Measurements from ENCODE around the gene B3GALNT2. TPM values are rescaled to one million over a fixed set of nuclear protein-coding genes. Genes with fewer than 3 reads are reported as not detected.
A peak's percentile ranks its signal among the peaks of the same experiment; 100 is the strongest.

Gene B3GALNT2
- total RNA-seq, 4 donors from 2014 or later, result 17.5 to 30.4 (median 23.2) TPM

DNA sequence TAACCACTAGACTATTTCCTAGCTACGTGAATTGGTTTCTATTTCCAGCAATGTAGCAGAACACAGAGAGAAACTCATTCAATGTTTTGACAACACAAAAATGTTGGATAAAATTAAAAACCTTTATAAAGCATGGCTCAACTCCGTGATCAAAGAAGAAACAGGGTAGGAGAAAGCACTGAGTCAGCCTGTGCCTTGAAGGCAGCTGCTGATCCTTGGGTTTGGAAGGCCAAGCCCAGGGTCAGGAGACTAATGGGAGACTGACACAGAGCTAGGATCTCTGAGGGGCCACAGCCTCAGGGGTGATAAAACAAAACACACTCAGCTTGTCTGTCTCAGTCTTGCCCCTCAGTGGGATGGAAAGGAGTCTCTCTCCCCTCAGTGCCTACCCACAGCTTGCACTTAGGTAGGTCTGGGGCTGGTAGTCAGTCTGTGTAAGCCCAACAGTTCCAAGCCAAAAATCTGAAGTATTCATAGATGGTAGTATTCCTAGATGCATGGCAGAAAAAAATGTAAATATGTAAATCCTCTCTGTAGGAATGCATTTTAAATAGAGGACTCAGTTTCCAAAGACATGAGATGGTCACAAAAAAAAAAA is 53.3 kb downstream of the B3GALNT2 start:
- TF ChIP-seq, protein P1, sequence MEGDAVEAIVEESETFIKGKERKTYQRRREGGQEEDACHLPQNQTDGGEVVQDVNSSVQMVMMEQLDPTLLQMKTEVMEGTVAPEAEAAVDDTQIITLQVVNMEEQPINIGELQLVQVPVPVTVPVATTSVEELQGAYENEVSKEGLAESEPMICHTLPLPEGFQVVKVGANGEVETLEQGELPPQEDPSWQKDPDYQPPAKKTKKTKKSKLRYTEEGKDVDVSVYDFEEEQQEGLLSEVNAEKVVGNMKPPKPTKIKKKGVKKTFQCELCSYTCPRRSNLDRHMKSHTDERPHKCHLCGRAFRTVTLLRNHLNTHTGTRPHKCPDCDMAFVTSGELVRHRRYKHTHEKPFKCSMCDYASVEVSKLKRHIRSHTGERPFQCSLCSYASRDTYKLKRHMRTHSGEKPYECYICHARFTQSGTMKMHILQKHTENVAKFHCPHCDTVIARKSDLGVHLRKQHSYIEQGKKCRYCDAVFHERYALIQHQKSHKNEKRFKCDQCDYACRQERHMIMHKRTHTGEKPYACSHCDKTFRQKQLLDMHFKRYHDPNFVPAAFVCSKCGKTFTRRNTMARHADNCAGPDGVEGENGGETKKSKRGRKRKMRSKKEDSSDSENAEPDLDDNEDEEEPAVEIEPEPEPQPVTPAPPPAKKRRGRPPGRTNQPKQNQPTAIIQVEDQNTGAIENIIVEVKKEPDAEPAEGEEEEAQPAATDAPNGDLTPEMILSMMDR (IDR thresholded peaks at IDR 0.05), result no peak
- ATAC-seq (ENCODE audit: low FRiP score), result no peak
- DNase-seq (ENCODE audit: low spot score), result no peak

DNA sequence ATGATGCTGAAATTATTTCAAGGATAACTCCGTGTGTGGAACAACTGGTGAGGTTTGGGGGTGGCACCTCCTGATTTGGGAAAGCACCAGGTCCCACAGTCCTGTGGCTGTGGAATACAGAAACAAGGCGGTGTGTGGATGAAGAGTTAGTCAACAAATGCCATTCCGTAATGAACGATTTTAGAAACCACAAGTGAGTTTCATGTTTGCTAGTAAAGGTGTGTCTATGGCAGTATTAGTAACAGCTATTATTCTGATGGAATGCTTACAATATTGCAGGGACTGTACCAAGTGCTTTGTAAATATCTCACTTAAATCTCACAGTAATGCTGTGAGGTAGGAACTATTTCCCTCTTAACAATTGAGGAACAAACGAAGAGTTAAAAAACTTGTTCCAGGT is 53.8 kb downstream of the B3GALNT2 start:
- DNase-seq (ENCODE audit: low spot score), result no peak
- TF ChIP-seq, protein P1 (IDR thresholded peaks at IDR 0.05), result no peak
- ATAC-seq (ENCODE audit: low FRiP score), result no peak

DNA sequence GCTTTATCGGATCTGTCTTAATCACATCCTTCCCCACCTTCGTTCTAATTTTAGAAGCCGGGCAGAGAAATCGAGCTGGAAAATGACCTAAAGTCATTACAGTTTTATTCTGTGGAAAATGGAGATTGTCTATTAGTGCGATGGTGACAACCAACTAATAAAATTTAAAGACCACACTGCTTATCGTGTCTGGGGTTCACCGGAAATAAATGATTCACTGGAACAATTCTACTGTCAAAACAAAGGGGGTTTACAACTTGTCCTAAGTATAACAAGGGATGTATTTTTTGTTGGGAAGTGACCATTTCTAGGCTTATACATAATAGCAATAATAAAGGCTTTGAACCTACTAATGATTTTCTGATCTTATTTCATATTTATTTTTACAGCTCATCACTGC is 55.6 kb downstream of the B3GALNT2 start:
- DNase-seq (ENCODE audit: low spot score) (no peak), ATAC-seq (ENCODE audit: low FRiP score) (no peak)
- TF ChIP-seq, protein P1 (IDR thresholded peaks at IDR 0.05), result no peak

DNA sequence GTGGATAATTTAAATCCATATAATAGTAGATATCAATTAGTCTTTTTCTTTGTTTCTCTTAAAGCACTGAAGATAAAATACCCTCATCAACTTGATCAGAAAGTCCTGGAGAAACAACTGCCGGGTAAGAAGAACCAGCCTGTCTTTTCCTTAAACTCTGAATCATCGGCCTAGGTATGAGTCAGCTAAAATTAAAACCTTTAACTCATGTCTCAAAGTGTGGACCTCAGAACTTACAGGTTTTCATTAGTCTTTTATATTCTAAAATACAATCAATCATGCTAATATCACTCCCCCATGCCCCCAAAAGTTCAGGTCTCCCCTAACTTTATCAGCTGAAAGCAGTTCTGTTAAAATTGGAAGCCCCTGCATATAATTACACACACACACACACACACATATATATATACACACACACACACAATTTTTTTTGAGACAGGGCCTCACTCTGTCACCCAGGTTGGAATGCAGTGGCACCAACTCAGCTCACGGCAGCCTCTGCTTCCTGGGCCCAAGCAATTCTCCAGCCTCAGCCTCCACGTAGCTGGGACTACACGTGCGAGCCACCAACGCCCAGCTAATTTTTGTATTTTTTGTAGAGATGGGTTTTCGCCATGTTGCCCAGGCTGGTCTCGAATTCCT is 61.3 kb downstream of the B3GALNT2 start:
- ATAC-seq (ENCODE audit: low FRiP score) (peak; percentile 71), DNase-seq (ENCODE audit: low spot score) (no peak)
- TF ChIP-seq, protein P1 (IDR thresholded peaks at IDR 0.05), result no peak

DNA sequence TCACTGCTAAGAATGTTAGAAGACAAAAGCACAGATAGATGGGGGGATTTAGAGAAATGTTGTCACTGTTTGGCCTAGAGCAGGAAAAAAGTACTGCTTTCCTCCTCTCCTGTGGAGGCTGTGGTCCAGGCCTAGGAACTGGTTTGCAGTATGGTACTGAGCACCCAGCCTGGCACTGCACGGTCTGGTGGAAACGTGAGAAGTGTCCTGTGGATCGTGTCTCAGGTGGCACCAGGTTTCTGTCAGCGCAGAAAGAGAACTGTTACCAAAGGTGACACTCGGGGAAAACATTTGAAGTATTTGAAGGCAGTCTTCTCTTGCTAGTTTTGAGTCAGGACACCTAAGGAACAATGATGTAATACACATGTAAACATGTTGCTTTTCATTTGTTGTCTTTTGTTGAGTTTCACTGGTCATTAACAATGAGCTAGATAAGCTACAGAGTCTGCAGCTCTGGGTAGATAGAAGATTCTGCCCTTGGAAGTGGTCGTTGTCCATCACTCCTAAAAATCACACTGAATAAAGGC is 63.0 kb downstream of the B3GALNT2 start:
- DNase-seq (ENCODE audit: low spot score) (no peak), ATAC-seq (ENCODE audit: low FRiP score) (no peak)
- TF ChIP-seq, protein P1 (IDR thresholded peaks at IDR 0.05), result no peak

DNA sequence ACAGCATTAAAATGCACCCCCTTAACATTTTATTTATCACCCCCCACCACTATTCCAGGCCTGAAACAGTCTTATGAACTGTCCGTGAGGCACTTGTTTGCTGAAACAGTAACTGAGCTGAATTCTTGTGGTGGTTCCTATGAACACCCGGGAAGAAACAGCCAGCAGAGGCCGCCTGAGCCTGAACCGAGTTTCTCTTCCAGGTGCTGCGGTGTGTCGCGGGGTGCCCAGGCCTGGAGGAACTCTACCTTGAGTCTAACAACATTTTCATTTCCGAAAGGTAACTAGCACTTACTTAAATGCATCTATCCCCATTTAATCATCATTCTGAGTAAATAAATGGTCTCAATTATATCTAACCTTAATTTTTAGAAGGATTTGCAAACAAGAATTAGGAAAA is 70.3 kb downstream of the B3GALNT2 start:
- TF ChIP-seq, protein P1 (IDR thresholded peaks at IDR 0.05), result no peak
- ATAC-seq (ENCODE audit: low FRiP score) (no peak), DNase-seq (ENCODE audit: low spot score) (no peak)

DNA sequence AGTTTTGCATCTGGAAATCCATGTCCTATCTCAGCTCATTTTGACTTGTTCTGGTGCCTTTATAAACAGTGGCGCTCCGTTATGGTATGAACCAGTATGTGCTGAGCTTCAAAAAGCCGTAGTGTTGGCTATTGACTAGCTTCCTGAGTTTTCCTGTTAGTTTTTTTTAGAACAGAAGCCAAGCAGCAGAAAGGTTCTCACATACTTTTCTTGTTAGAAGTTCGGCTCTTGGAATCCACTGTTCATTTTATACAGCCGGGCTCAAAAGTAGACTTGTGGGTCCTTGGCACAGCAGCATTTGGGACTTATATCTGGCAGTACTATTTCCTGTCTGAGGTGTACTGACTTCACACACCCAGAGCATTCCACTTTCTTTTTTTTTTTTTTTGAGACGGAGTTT is 73.3 kb downstream of the B3GALNT2 start:
- no peak for ATAC-seq (ENCODE audit: low FRiP score)
- DNase-seq (ENCODE audit: low spot score), result no peak
- TF ChIP-seq, protein P1 (IDR thresholded peaks at IDR 0.05), result no peak
